Measurements from ENCODE around the gene PRMT3.

Gene PRMT3

GRCh38 chr11:20518323-20518834, 130.9 kb downstream of the PRMT3 start:
- TF ChIP-seq CTCF (IDR thresholded peaks at IDR 0.05; ENCODE audit: low read depth, low read length), result no peak
- DNase-seq, result no peak
- no peaks in the 10 kb centered on the region for H3K27me3 ChIP-seq
- no peaks in the 10 kb centered on the region for H3K36me3 ChIP-seq
- H3K4me3 ChIP-seq (ENCODE audit: low read depth, low read length), result no peak overlapping the region
- no peaks in the 10 kb centered on the region for H3K4me1 ChIP-seq
- no peaks in the 10 kb centered on the region for H3K9me3 ChIP-seq

GRCh38 chr11:20522536-20522935, 135.0 kb downstream of the PRMT3 start:
- Histone ChIP-seq H3K36me3 (no peaks in the 10 kb centered on the region), H3K27me3 (no peaks in the 10 kb centered on the region), H3K4me3 (ENCODE audit: low read depth, low read length) (no peak overlapping the region), H3K4me1 (no peaks in the 10 kb centered on the region), H3K9me3 (no peaks in the 10 kb centered on the region)
- no peak for DNase-seq
- no peak for TF ChIP-seq CTCF (IDR thresholded peaks at IDR 0.05; ENCODE audit: low read depth, low read length)

- no peaks in the 10 kb centered on the region for H3K36me3 ChIP-seq
- no peaks in the 10 kb centered on the region for H3K27me3 ChIP-seq
- TF ChIP-seq CTCF (IDR thresholded peaks at IDR 0.05; ENCODE audit: low read depth, low read length), result no peak
- DNase-seq, result no peak
- no peaks in the 10 kb centered on the region for H3K9me3 ChIP-seq
- H3K4me1 ChIP-seq, result no peaks in the 10 kb centered on the region
- H3K4me3 ChIP-seq (ENCODE audit: low read depth, low read length), result no peak overlapping the region
Measured at GRCh38 chr11:20529757-20530156, 142.2 kb downstream of the PRMT3 start.

GRCh38 chr11:20530942-20531703, 143.6 kb downstream of the PRMT3 start:
- Histone ChIP-seq H3K4me3 (ENCODE audit: low read depth, low read length) (no peak overlapping the region), H3K4me1 (no peaks in the 10 kb centered on the region), H3K27me3 (no peaks in the 10 kb centered on the region), H3K36me3 (no peaks in the 10 kb centered on the region), H3K9me3 (no peaks in the 10 kb centered on the region)
- no peak for DNase-seq
- no peak for TF ChIP-seq CTCF (IDR thresholded peaks at IDR 0.05; ENCODE audit: low read depth, low read length)

GRCh38 chr11:20535271-20535881, 147.9 kb downstream of the PRMT3 start:
- Histone ChIP-seq H3K36me3 (no peaks in the 10 kb centered on the region), H3K4me3 (ENCODE audit: low read depth, low read length) (no peak overlapping the region), H3K9me3 (no peaks in the 10 kb centered on the region), H3K27me3 (no peaks in the 10 kb centered on the region), H3K4me1 (no peaks in the 10 kb centered on the region)
- DNase-seq, result no peak
- no peak for TF ChIP-seq CTCF (IDR thresholded peaks at IDR 0.05; ENCODE audit: low read depth, low read length)

- H3K9me3 ChIP-seq, result no peaks in the 10 kb centered on the region
- no peaks in the 10 kb centered on the region for H3K27me3 ChIP-seq
- no peaks in the 10 kb centered on the region; the same call in 1 of the 2 replicates for H3K4me1 ChIP-seq
- no peaks in the 10 kb centered on the region for H3K36me3 ChIP-seq
- no peak for TF ChIP-seq CTCF (IDR thresholded peaks at IDR 0.05; ENCODE audit: low read depth, low read length)
- no peak for DNase-seq
- H3K4me3 ChIP-seq (ENCODE audit: low read depth, low read length), result no peak overlapping the region
Measured at GRCh38 chr11:20536365-20536764, 148.8 kb downstream of the PRMT3 start.
